ENCODE data around the gene TCF4.

DNA sequence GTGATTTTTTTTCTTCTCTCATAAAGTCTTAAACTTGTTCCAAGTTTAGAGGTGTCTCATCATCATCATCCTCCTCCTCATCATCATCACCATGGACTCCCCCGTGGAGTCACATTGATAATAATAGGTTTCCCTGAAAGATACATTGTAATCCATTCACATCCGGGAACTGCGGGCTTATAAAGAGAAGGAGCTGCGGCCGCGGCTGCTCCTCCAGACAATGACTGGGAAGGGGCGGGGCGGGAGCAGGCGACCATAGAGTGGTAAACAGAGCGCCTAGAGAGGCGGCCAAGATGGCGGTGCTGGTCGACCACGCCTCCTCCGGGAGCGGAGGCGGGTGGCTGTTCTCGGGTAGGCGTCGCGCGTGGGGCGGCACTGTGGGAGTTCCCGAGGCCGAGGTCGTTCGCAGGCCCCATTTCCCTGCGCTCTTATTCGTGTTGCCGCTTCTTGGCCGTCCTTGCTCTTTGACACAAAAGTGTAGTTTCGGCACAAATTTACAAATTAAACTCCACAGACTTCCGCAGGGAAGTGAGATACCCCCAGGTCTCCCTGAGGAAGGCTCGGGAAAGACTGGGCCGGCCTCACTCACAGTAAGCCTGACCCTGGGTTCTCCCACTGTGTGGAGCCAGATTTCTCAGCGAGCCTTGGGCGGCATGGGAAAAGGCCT is 1.8 kb upstream of the TCF4 start:
- TF ChIP-seq EZH2 (IDR thresholded peaks at IDR 0.05) (no peak), SRF (IDR thresholded peaks at IDR 0.05; ENCODE audit: low read depth) (no peak), POLR2AphosphoS5 (IDR thresholded peaks at IDR 0.05; ENCODE audit: low read depth, low read length) (no peak), FOSL1 (IDR thresholded peaks at IDR 0.05; ENCODE audit: low read depth) (no peak), YY1 (IDR thresholded peaks at IDR 0.05; ENCODE audit: extremely low read depth, insufficient replicate concordance, low read depth, low read length) (no peak)
- TF ChIP-seq, protein P1, sequence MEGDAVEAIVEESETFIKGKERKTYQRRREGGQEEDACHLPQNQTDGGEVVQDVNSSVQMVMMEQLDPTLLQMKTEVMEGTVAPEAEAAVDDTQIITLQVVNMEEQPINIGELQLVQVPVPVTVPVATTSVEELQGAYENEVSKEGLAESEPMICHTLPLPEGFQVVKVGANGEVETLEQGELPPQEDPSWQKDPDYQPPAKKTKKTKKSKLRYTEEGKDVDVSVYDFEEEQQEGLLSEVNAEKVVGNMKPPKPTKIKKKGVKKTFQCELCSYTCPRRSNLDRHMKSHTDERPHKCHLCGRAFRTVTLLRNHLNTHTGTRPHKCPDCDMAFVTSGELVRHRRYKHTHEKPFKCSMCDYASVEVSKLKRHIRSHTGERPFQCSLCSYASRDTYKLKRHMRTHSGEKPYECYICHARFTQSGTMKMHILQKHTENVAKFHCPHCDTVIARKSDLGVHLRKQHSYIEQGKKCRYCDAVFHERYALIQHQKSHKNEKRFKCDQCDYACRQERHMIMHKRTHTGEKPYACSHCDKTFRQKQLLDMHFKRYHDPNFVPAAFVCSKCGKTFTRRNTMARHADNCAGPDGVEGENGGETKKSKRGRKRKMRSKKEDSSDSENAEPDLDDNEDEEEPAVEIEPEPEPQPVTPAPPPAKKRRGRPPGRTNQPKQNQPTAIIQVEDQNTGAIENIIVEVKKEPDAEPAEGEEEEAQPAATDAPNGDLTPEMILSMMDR (IDR thresholded peaks at IDR 0.05 in 2 of 3, conservative IDR thresholded peaks at IDR 0.05 in 1 of 3; ENCODE audit: borderline replicate concordance in 1 of 3, insufficient read depth in 1 of 3, low read depth in 2 of 3, low read length in 2 of 3), result no peak
- TF ChIP-seq, protein P2, sequence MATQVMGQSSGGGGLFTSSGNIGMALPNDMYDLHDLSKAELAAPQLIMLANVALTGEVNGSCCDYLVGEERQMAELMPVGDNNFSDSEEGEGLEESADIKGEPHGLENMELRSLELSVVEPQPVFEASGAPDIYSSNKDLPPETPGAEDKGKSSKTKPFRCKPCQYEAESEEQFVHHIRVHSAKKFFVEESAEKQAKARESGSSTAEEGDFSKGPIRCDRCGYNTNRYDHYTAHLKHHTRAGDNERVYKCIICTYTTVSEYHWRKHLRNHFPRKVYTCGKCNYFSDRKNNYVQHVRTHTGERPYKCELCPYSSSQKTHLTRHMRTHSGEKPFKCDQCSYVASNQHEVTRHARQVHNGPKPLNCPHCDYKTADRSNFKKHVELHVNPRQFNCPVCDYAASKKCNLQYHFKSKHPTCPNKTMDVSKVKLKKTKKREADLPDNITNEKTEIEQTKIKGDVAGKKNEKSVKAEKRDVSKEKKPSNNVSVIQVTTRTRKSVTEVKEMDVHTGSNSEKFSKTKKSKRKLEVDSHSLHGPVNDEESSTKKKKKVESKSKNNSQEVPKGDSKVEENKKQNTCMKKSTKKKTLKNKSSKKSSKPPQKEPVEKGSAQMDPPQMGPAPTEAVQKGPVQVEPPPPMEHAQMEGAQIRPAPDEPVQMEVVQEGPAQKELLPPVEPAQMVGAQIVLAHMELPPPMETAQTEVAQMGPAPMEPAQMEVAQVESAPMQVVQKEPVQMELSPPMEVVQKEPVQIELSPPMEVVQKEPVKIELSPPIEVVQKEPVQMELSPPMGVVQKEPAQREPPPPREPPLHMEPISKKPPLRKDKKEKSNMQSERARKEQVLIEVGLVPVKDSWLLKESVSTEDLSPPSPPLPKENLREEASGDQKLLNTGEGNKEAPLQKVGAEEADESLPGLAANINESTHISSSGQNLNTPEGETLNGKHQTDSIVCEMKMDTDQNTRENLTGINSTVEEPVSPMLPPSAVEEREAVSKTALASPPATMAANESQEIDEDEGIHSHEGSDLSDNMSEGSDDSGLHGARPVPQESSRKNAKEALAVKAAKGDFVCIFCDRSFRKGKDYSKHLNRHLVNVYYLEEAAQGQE (IDR thresholded peaks at IDR 0.05; ENCODE audit: low read depth), result no peak
- TF ChIP-seq, protein P3, sequence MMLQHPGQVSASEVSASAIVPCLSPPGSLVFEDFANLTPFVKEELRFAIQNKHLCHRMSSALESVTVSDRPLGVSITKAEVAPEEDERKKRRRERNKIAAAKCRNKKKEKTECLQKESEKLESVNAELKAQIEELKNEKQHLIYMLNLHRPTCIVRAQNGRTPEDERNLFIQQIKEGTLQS (IDR thresholded peaks at IDR 0.05), result no peak
